GM13977 (cell line): ENCODE measurements around the gene LRMDA.

Source experiments
- DNase-seq: peaks from one replicate; pipeline ENCODE4 v3.0.0; 2012; ENCODE audit warnings: low spot score
- in situ Hi-C: fragments of 300-500 bp; cut with MboI; formaldehyde crosslinking; loops from one replicate; pipeline ENCODE4 v1.12.0; 2022; ENCODE audit warnings: low sequenced_read_pairs, low pct_unique_long_range_greater_than_20kb, mixed read lengths, inconsistent platforms; ENCODE audit not compliant: unreplicated experiment
- TF ChIP-seq, protein P1 (sequence below): IDR thresholded peaks from 2 replicates; pipeline ENCODE4 v1.5.1; 2012; ENCODE audit warnings: mild to moderate bottlenecking, control low read depth; ENCODE audit not compliant: insufficient read depth; ENCODE audit errors: extremely low read depth, missing control alignments

LRMDA gene

DNA sequence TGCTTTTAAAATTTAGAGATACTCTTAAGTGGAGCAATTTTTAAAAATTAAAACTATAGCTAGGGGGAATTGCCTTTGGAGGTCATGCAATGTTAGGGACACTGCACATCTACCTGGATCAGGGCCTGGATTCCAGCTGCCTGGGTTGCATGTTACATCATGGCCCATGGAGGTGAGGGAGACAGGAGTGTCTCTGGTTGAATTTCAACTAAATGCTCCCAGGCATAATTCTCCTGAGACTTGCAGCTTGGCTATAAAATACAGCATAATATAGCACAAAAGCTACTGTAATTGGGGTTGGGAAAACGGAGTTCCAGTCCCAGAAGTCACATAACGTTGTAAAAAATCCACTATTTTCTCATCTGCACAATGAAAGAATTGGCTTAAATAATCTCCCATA, 782.5 kb downstream of the LRMDA start:
- in situ Hi-C loops: no loop called here
- DNase-seq: no peak

DNA sequence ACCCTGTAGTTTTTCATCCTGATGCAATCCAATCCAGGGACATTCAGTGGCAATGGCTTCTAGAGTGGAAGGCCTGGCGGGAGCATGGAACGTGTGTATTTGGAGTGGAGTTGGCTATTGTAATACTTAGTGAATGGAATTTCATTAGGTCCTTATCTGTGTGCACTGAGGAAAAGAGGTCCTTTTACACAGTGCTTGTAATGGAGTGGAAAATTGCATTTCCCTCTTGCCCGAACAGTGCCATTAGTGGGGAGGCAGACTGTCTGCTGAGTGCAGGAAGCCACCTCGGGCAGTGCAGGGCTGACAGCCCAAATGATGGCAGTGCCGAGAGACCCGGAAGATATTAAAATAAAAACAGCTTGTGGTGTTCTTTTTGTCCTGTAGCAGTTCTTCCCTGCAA, 786.6 kb downstream of the LRMDA start:
- in situ Hi-C loops: no loop called here
- TF ChIP-seq, protein P1, sequence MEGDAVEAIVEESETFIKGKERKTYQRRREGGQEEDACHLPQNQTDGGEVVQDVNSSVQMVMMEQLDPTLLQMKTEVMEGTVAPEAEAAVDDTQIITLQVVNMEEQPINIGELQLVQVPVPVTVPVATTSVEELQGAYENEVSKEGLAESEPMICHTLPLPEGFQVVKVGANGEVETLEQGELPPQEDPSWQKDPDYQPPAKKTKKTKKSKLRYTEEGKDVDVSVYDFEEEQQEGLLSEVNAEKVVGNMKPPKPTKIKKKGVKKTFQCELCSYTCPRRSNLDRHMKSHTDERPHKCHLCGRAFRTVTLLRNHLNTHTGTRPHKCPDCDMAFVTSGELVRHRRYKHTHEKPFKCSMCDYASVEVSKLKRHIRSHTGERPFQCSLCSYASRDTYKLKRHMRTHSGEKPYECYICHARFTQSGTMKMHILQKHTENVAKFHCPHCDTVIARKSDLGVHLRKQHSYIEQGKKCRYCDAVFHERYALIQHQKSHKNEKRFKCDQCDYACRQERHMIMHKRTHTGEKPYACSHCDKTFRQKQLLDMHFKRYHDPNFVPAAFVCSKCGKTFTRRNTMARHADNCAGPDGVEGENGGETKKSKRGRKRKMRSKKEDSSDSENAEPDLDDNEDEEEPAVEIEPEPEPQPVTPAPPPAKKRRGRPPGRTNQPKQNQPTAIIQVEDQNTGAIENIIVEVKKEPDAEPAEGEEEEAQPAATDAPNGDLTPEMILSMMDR: no peak
- no peak for DNase-seq

More for the DNA sequence above, 782.5 kb downstream of the LRMDA start:
- TF ChIP-seq, protein P1: no peak

DNA sequence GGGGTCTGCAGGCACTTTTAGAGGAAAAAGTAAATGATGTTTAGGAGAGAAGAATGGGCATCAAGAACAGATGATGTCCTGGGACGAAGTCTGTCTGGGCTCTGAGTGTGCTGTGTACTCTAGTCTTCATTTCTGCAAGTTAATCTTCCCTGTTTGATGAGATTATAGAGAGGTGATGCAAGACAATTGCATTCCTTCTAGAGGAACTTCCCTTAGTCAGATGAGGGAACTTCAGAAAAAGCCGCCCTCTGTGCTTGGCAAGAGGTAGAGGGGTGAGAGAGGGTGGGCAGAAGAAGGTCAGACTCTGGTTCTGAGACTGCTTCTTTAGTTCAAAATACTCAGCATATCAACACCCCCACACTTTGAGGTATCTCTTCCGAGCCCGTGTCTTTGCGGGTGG, 797.9 kb downstream of the LRMDA start:
- TF ChIP-seq, protein P1: no peak
- no peak for DNase-seq
- in situ Hi-C loops: no loop called here

DNA sequence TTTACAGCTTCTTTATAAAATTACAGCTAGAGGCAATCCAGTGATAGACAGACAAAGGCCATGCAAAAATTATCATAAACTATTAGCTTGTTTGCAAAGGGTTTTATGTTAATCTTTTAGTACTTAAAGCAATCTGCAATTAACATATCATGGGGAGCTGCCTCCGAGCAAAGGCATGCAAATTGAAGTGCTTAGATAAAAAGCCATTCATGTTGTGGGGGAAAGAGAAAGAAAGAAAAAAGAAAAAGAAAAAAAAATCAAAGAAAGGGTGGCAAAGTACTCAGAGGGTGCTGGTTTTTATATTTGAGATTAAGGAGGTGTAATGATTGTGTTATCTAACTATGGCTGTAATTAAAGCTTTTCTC, 799.5 kb downstream of the LRMDA start:
- no peak for DNase-seq
- in situ Hi-C loops: no loop called here
- TF ChIP-seq, protein P1: no peak

DNA sequence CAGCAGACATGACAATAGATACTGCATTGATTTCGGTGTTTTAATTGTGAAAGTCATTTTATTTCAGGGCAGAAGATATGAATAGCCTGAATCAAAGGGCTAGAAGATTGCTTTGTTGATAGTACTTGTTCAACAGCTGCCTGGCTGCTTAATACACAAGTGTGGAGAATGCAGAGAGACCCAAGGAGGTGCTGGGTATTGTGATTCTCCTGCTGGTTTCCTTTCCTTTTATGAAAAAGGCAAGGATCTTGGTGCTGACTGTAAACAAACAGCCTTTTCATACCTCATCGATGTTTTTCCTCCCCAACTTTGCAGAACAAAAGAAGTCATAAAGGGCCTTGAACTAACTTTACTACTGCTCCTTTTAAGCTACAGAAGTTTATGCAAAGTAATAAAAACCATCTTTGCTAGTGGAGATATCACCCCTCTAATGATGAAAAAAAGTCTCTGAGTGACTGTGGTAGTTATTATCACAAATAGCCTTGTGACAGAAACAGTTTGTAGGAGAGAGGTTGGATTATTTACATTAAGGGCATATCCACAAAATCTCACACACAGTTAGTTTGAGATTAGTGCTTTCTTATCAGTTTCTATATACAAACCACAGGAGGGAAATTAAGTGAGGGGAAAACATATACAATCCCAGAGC, 800.0 kb downstream of the LRMDA start:
- in situ Hi-C loops: no loop called here
- no peak for DNase-seq
- TF ChIP-seq, protein P1: no peak

DNA sequence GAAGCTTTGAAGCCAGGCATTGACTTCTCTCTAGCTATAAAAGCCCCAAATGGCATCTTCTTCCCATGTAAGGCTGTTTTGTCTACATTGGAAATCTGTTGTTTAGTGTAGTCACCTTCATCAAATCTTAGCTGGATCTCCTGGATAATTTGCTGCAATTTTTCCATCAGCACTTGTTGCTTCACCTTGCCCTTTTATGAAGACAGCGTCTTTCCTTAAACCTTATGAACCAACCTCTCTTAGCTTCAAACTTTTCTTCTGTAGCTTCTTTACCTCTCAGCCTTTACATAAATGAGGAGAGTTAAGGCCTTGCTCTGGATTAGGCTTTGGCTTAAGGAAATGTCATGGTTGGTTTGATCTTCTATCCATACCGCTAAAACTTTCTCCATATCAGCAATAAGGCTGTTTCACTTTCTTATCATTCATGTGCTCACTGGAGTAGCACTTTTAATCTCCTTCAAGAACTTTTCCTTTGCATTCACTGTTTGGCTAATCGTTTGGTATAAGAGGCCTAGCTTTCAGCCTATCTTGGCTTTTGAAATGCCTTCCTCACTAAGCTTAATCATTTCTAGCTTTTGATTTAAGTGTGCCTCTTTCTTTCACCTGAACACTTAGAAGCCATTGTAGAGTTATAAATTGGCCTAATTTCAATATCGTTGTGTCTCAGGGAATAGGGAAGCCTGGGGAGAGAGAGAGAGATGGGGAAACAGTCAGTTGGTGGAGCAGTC, 803.2 kb downstream of the LRMDA start:
- TF ChIP-seq, protein P1: no peak
- in situ Hi-C loops: no loop called here
- DNase-seq: no peak
